GM12878 (cell line): ENCODE measurements around the gene VWA3A. TPM values are rescaled to one million over a fixed set of nuclear protein-coding genes. Genes with fewer than 3 reads are reported as not detected.
"Not testable (repeated sequence)": the region's sequence is repeated elsewhere in the genome, so short reads cannot be mapped to it uniquely, and the experiment has no call there.

Source experiments
- ATAC-seq: fragments of 200-7000 bp; cut with Tn5 transposase; 3 replicates; pipeline ENCODE4 v1.9.1; 2020; ENCODE audit warnings: mild to moderate bottlenecking, moderate library complexity
- BruUV-seq: library from RNA; stranded (reverse); fragments of 400-500 nt; replicated peaks from 2 replicates; lab custom pipeline; 2021; lab: Mats Ljungman, UMichigan
- CTCF ChIA-PET: fragments of 300-600 bp; sonication (Branson Sonifier 250); formaldehyde crosslinking; extraction: SDS; loops from one replicate; lab custom pipeline; 2021; ENCODE audit warnings: inconsistent platforms; lab: Yijun Ruan, JAX
- POLR2A ChIA-PET: fragments of 350-600 bp; formaldehyde crosslinking; extraction: SDS; loops from one replicate; lab custom pipeline; 2021; ENCODE audit warnings: inconsistent platforms; lab: Charles Lee
- RAD21 ChIA-PET: fragments of 300-600 bp; sonication (Branson Sonifier 250); formaldehyde crosslinking; loops from one replicate; lab custom pipeline; 2023; ENCODE audit warnings: antibody characterized with exemption; ENCODE audit not compliant: unreplicated experiment; lab: Charles Lee
- SMC1A ChIA-PET: fragments of 300-600 bp; sonication (Branson Sonifier 250); formaldehyde crosslinking; loops from one replicate; lab custom pipeline; 2023; ENCODE audit not compliant: unreplicated experiment, uncharacterized antibody; lab: Charles Lee
- DNase-seq: peaks from one replicate; pipeline ENCODE4 v3.0.0-alpha.2; 2011; ENCODE audit warnings: low read depth, low spot score
- FAIRE-seq: peaks from 3 replicates; lab custom pipeline; 2011; peaks lifted over from hg19 to GRCh38; lab: Jason Lieb, UNC
- H2AFZ ChIP-seq: 2 replicates; pipeline ENCODE4 v1.6.0; 2011; ENCODE audit warnings: low read depth, low read length, control low read depth; ENCODE audit not compliant: control insufficient read depth
- H3K27ac ChIP-seq: 2 replicates; pipeline ENCODE4 v1.5.1; 2011; ENCODE audit warnings: control low read depth; ENCODE audit not compliant: control insufficient read depth, insufficient read depth
- H3K27me3 ChIP-seq, 2 experiments: replicated peaks in 1 of 2; 2 replicates each; pipeline versions ENCODE4 v1.6.0 to v1.6.1; 2011; ENCODE audit warnings: low read length in 1 of 2; ENCODE audit not compliant: control insufficient read depth in 2 of 2, insufficient read depth in 2 of 2
- H3K36me3 ChIP-seq, 2 experiments: 2 replicates each; pipeline ENCODE4 v1.5.1; 2011; ENCODE audit warnings: low read length in 1 of 2; ENCODE audit not compliant: control insufficient read depth in 2 of 2, insufficient read depth in 2 of 2
- H3K4me1 ChIP-seq: 2 replicates; pipeline ENCODE4 v1.6.1; 2011; ENCODE audit warnings: mild to moderate bottlenecking, low read length, moderate library complexity, mixed read lengths; ENCODE audit not compliant: control insufficient read depth, insufficient read depth
- H3K4me2 ChIP-seq: 2 replicates; pipeline ENCODE4 v1.6.0; 2011; ENCODE audit warnings: control low read depth; ENCODE audit not compliant: control insufficient read depth, insufficient read depth
- H3K4me3 ChIP-seq: fragments of 200-600 bp; sonication (generic); 2 replicates; pipeline ENCODE4 v1.5.1; 2016
- H3K79me2 ChIP-seq: 2 replicates; pipeline ENCODE4 v1.6.0; 2011; ENCODE audit warnings: low read length; ENCODE audit not compliant: control insufficient read depth, insufficient read depth
- H3K9ac ChIP-seq: 2 replicates; pipeline ENCODE4 v1.8.0; 2011; ENCODE audit warnings: low read length, control low read depth, mixed read lengths; ENCODE audit not compliant: control insufficient read depth, insufficient read depth
- H3K9me3 ChIP-seq: replicated peaks from 3 replicates; pipeline ENCODE4 v1.5.1; 2011; ENCODE audit warnings: mild to moderate bottlenecking, low read length; ENCODE audit not compliant: control insufficient read depth, insufficient read depth
- H4K20me1 ChIP-seq: 2 replicates; pipeline ENCODE4 v1.6.0; 2011; ENCODE audit not compliant: control insufficient read depth, insufficient read depth
- EGR1 ChIP-seq, 2 experiments: IDR thresholded peaks; 1 replicate in 1 of 2; 2 replicates in 1 of 2; pipeline ENCODE4 v1.6.1; 2011 to 2012; ENCODE audit warnings: low read depth in 2 of 2, low read length in 2 of 2, borderline replicate concordance in 1 of 2, mild to moderate bottlenecking in 1 of 2, moderate library complexity in 1 of 2
- HDAC2 ChIP-seq: fragments of 200-600 bp; sonication (generic); IDR thresholded peaks from 2 replicates; pipeline ENCODE4 v1.6.1; 2017
- LARP7 ChIP-seq: fragments of 450-650 bp; IDR thresholded peaks from 2 replicates; pipeline ENCODE4 v1.6.1; 2017; ENCODE audit warnings: mild to moderate bottlenecking
- MEF2B ChIP-seq: fragments of 450-650 bp; IDR thresholded peaks from 2 replicates; pipeline ENCODE4 v1.6.1; 2018; ENCODE audit warnings: mild to moderate bottlenecking, moderate library complexity; ENCODE audit not compliant: partially characterized antibody, poor library complexity, severe bottlenecking
- MTA3 ChIP-seq: IDR thresholded peaks from 2 replicates; pipeline ENCODE4 v1.6.1; 2012; ENCODE audit warnings: low read length, inconsistent platforms, borderline replicate concordance
- NR2F1 ChIP-seq: fragments of 450-650 bp; conservative IDR thresholded peaks from 2 replicates; pipeline ENCODE4 v1.6.1; 2017; ENCODE audit warnings: mild to moderate bottlenecking
- SMC3 ChIP-seq: IDR thresholded peaks from 2 replicates; pipeline ENCODE4 v1.6.1; 2011; ENCODE audit warnings: low read length, improper control_type of control experiment, borderline replicate concordance
- SPI1 ChIP-seq: IDR thresholded peaks from 2 replicates; pipeline ENCODE4 v1.6.1; 2011; ENCODE audit warnings: low read depth, mild to moderate bottlenecking, low read length, moderate library complexity, borderline replicate concordance; ENCODE audit not compliant: insufficient read depth
- SRF ChIP-seq, 2 experiments: IDR thresholded peaks; 2 replicates each; pipeline ENCODE4 v1.6.1; 2011; ENCODE audit warnings: low read depth in 2 of 2, low read length in 2 of 2, mild to moderate bottlenecking in 1 of 2, moderate library complexity in 1 of 2
- ZNF24 ChIP-seq: fragments of 450-650 bp; IDR thresholded peaks from 2 replicates; pipeline ENCODE4 v1.6.1; 2017; ENCODE audit warnings: antibody characterized with exemption, mild to moderate bottlenecking
- WGBS: methylation state at CpG from one replicate; pipeline ENCODE4 v1.1.6; 2016; ENCODE audit warnings: low lambda C conversion rate; ENCODE audit not compliant: insufficient replicate concordance, insufficient coverage; ENCODE audit errors: missing lambda C conversion rate; 5-methylcytosine and 5-hydroxymethylcytosine counted together
- in situ Hi-C: fragments of 300-500 bp; cut with MboI; formaldehyde crosslinking; loops from 9 replicates; pipeline ENCODE4 v1.14.3; 2018; ENCODE audit warnings: mixed read lengths
- intact Hi-C: fragments of 100-400 bp; cut with micrococcal nuclease; formaldehyde crosslinking; loops from one replicate; pipeline ENCODE4 v1.14.2; 2022; ENCODE audit not compliant: unreplicated experiment
- polyA plus RNA-seq, 11 experiments: library from polyadenylated mRNA; depleted of rRNA in 4 of 11; unstranded in 6 of 11; stranded (reverse) in 5 of 11; fragments of >200 nt; fragmentation: Nextera tagmentation in 4 of 11; fragmentation: Illumina TruSeq in 1 of 11; extraction: Ambion mirVana in 4 of 11; extraction: Trizol in 1 of 11; gene quantifications; 1 replicate in 1 of 11; 2 replicates in 10 of 11; pipeline versions ENCODE4 v1.2.1 to v1.2.3, GENCODE V29; 2011 to 2016; ENCODE audit warnings: inconsistent platforms in 2 of 11, missing spikeins in 2 of 11, low read depth in 1 of 11
- total RNA-seq, 4 experiments: library from RNA; depleted of rRNA in 3 of 4; stranded (reverse); fragments of >200 nt in 3 of 4; fragmentation: Illumina TruSeq in 1 of 4; extraction: Trizol in 1 of 4; gene quantifications; 2 replicates each; pipeline versions ENCODE4 v1.2.1 to v1.2.3, GENCODE V29; 2013 to 2021
- TF ChIP-seq, protein P1 (sequence below): fragments of 450-650 bp; formaldehyde crosslinking; IDR thresholded peaks from 2 replicates; pipeline ENCODE4 v1.4.0; 2020; ENCODE audit warnings: mild to moderate bottlenecking, moderate library complexity

Gene VWA3A
- total and polyA plus RNA-seq, 10 of the 15 experiments (the other 5 are each of a cell fraction or from before 2014, with no cell fraction given), result 0.01 TPM; not detected in 9

DNA sequence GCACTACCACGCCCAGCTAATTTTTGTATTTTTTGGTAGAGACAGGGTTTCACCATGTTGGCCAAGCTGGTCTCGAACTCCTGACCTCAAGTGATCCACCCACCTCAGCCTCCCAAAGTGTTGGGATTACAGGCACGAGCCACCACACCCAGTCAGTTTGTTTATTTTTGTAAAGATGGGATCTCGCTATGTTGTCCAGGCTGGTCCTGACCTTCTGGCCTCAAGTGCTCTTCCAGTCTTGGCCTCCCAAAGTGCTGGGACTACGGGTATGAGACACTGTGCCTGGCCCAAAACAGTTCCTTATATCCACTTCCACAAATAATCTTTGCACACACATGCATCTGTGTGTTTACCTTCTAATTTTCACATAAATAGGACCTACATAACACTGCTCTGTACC lies 19.3 kb downstream of the VWA3A start:
- H3K36me3 ChIP-seq, H3K27ac ChIP-seq, ATAC-seq, intact Hi-C loops, FAIRE-seq, H3K9me3 ChIP-seq, H3K9ac ChIP-seq, H3K27me3 ChIP-seq, H3K4me3 ChIP-seq, H3K79me2 ChIP-seq, H3K4me2 ChIP-seq, BruUV-seq, DNase-seq, H2AFZ ChIP-seq, in situ Hi-C loops, H3K4me1 ChIP-seq, H4K20me1 ChIP-seq: not testable (repeated sequence)
- ChIA-PET RAD21 (interaction anchor here (1.1 kb wide), 1 partner anchor 33 kb away, joined by 3 read pairs; no protein-coding TSS in a partner anchor), SMC1A (interaction anchor here (1.1 kb wide), 1 partner anchor 19 kb away, joined by 4 read pairs; the partner anchor contains the start of gene VWA3A), POLR2A (interaction anchor here (0.5 kb wide), 1 partner anchor 538 kb away, joined by 4 read pairs; no protein-coding TSS in a partner anchor), CTCF (interaction anchor here (2.2 kb wide), 1 partner anchor 13 kb away, joined by 8 read pairs; no protein-coding TSS in a partner anchor)
- WGBS, result 24% methylated on average over 5 of the region's 5 CpGs

DNA sequence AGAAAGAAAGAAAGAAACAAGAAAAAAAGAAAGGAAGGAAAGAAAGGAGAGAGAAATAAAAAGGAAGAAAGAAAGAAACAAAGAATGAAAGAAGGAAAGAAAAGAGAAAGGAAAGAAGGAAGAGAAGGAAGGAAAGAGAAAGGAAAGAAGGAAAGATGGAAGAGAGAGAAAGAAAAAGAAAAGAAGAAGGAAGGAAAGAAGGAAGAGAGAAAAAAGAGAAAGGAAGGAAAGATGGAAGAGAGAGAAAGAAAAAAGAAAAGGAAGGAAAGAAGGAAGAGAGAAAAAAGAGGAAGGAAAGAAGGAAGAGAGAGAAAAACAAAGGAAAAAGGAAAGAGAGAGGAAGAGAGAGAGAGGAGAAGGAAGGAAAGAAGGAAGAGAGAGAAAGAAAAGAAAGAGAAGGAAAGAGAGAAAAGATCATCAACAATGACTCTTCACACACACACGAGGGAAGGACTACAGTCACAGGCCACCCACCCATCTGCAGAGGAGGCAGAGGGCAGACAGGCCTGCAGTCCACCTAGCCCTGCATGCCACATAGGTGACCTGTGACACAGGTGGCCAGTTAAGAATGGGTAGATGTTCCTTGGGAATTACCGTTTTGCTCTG lies 23.9 kb downstream of the VWA3A start:
- POLR2A ChIA-PET, result interaction anchor here (0.6 kb wide), 1 partner anchor 69 kb away, joined by 3 read pairs; no protein-coding TSS in a partner anchor
- SMC1A ChIA-PET, result no interaction called here
- DNase-seq (no peak), ATAC-seq (no peak), FAIRE-seq (no peak)
- Histone ChIP-seq H2AFZ (no peak overlapping the region), H3K36me3 (no peaks in the 10 kb centered on the region), H3K4me1 (no peaks in the 10 kb centered on the region), H3K27me3 (no peaks in the 10 kb centered on the region), H3K79me2 (no peaks in the 10 kb centered on the region), H3K4me2 (no peak overlapping the region), H3K9me3 (no peaks in the 10 kb centered on the region), H3K9ac (no peak overlapping the region), H4K20me1 (no peaks in the 10 kb centered on the region), H3K4me3 (no peak overlapping the region), H3K27ac (no peak overlapping the region)
- intact Hi-C loops (no loop called here), in situ Hi-C loops (no loop called here)
- RAD21 ChIA-PET, result no interaction called here
- 0% methylated on average over 2 of the region's 2 CpGs for WGBS
- CTCF ChIA-PET, result interaction anchor here (0.5 to 0.8 kb wide), 2 partner anchors 17 to 52 kb away, joined by 3 to 6 read pairs; no protein-coding TSS in a partner anchor
- no TSS peak for BruUV-seq
- TF ChIP-seq SPI1 (no peak), NR2F1 (no peak), MEF2B (no peak), SMC3 (no peak), HDAC2 (no peak), SRF (IDR thresholded peaks at IDR 0.05; ENCODE audit: low read depth in 2 of 2, low read length in 2 of 2) (no peak), MTA3 (no peak), EGR1 (IDR thresholded peaks at IDR 0.05; ENCODE audit: borderline replicate concordance in 1 of 2, low read depth in 2 of 2, low read length in 2 of 2) (no peak), LARP7 (no peak), ZNF24 (no peak)
- TF ChIP-seq, protein P1, sequence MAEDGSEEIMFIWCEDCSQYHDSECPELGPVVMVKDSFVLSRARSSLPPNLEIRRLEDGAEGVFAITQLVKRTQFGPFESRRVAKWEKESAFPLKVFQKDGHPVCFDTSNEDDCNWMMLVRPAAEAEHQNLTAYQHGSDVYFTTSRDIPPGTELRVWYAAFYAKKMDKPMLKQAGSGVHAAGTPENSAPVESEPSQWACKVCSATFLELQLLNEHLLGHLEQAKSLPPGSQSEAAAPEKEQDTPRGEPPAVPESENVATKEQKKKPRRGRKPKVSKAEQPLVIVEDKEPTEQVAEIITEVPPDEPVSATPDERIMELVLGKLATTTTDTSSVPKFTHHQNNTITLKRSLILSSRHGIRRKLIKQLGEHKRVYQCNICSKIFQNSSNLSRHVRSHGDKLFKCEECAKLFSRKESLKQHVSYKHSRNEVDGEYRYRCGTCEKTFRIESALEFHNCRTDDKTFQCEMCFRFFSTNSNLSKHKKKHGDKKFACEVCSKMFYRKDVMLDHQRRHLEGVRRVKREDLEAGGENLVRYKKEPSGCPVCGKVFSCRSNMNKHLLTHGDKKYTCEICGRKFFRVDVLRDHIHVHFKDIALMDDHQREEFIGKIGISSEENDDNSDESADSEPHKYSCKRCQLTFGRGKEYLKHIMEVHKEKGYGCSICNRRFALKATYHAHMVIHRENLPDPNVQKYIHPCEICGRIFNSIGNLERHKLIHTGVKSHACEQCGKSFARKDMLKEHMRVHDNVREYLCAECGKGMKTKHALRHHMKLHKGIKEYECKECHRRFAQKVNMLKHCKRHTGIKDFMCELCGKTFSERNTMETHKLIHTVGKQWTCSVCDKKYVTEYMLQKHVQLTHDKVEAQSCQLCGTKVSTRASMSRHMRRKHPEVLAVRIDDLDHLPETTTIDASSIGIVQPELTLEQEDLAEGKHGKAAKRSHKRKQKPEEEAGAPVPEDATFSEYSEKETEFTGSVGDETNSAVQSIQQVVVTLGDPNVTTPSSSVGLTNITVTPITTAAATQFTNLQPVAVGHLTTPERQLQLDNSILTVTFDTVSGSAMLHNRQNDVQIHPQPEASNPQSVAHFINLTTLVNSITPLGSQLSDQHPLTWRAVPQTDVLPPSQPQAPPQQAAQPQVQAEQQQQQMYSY (CRISPR knock-in tag), result no peak
